DMS114 treated with DMSO at 0.1 percent for 48 hours (cell line): Measurements from ENCODE around the gene PROK2.

Experiments
- DNase-seq: peaks from one replicate; lab custom pipeline; 2025; ENCODE audit not compliant: unreplicated experiment; lab: John Stamatoyannopoulos, UW

The PROK2 gene

GRCh38 chr3:71784914-71785531, at the start of gene PROK2:
Gene PROK2, minus strand, starts transcription at chr3:71785148. Its CDS starts 96 bp downstream, at chr3:71785052.
- no peak for DNase-seq

- no peak for DNase-seq
These were observed 46.7 kb upstream of the PROK2 start for GRCh38 chr3:71831599-71831998.

DNA sequence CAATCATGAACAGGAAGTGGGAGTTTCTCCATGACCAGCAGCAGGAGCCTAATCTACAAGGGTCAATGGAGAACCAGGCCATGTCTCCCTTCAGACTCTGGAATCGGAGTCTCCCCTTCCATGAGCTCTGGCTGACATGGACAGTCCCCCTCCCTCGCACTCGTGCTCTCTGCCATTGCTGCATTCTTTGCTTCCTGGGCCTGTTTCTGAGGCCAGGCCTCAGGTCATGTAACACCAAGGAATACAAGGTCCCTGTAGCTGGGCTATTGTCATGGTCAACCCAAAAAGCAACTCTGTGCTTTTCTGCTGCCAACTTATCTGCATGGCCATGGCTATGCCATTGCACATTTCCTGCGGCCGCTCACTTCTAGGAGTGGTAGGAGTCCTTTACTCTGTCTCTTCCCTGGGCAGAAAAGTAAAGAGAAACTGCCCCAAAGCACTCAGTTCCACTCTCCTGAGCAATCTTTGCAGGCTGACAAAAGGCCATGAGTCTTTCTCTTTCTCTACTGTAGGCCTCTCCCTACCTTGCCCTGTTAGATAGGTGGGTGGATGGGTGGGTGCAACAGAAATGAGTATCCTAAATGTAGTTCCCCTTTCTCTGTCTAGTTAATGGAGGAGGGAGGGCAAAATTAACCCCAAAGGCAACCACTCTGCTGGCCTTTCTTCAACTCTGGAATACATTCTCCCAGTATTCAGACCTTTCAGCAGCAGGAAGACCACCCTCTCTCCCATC, 40.8 kb upstream of the PROK2 start:
- DNase-seq, result no peak

- DNase-seq, result no peak
These were observed 36.2 kb upstream of the PROK2 start for GRCh38 chr3:71821116-71821515.

DNA sequence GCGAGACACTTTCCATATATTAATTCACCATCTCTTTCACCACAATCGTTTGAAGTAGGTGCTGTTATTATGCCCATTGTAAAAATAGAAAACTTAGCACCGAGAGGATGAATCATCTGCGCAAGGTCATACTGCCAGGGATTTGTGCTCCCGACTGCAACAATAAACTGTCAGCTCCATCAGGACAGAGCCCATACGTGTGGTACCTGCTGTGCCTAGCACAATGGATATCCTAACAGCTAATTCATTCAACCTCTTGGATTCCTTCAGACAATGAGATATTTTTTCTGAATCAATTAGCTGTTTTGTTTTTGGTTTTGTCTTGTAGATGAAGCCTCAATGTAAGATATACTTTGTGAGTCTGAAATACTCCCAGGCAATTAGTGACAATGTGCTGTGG, 32.3 kb upstream of the PROK2 start:
- DNase-seq, result no peak

DNA sequence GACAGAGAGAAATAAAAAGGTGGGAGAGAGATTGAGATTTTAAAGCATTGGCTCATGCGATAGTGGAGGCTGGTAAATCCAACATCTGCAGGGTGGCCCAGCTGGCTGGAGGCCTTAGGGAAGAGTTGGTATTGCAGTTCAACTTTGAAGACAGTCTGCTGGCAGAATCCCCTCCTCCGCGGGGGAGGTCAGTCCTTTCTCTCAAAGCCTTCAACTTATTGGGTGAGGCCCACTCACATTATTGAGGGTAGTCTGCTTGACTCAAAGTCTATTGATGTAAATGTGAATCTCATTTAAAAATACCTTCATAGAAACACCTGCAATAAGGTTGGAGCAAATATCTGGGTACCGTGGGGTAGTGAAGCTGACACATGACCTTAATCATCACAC, 31.8 kb upstream of the PROK2 start:
- DNase-seq, result no peak

DNA sequence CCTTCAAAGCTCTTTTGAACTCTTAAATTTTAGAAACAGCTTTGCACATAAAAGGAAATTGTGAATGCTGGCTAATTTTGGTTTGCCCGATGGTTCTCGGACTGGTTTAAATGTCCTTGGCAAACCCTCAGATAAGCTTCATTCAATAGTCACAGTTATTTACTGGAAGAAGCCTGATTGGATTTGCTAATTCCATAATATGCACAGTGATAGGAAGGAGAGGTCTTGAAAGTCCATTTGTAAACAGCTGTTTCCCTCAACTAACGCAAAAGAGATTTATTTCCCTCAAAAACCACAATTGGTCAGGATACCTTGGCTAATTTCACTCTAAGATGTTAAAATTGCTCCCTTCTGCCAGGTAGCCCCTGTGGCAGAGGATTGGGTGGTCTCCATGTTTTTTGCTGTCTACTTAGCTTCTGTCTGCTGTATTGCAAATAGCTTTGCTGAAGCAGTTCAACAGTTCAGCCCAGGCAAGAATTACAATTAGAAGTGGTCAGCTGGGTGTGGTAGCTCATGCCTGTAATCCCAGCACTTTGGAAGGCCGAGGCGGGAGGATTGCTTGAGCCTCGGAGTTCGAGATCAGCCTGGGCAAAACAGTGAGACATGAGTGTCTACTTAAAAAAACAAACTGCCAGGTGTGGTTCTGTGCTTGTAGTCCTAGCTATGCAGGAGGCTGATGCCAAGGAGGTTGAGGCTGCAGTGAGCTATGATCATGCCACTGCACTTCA, 30.6 kb upstream of the PROK2 start:
- no peak for DNase-seq

GRCh38 chr3:71813704-71814103, 28.8 kb upstream of the PROK2 start:
- no peak for DNase-seq

GRCh38 chr3:71813073-71813472, 28.1 kb upstream of the PROK2 start:
- no peak for DNase-seq

DNA sequence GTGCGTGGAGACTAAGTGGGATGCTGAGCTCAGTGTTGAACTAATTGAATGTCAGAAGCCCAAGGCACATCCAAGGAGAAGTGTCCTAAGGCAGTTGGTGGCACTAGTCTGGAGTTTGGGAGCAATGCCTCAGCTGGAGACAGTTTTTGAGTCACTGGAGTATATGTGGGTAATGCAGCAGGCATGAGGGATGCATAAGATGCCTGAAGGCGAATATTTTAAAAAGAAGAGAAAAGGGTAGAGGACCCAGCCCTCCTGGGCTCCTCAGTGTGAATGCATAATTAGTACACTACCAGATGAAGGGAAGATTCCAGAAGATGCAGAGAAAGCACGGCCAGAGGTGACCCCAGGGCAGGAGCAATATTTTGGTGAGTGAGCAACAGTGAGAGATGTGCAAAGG, 25.1 kb upstream of the PROK2 start:
- no peak for DNase-seq

GRCh38 chr3:71809321-71810026, 24.5 kb upstream of the PROK2 start:
- DNase-seq, result no peak

- no peak for DNase-seq
These were observed 21.8 kb upstream of the PROK2 start for GRCh38 chr3:71806736-71807135.

DNA sequence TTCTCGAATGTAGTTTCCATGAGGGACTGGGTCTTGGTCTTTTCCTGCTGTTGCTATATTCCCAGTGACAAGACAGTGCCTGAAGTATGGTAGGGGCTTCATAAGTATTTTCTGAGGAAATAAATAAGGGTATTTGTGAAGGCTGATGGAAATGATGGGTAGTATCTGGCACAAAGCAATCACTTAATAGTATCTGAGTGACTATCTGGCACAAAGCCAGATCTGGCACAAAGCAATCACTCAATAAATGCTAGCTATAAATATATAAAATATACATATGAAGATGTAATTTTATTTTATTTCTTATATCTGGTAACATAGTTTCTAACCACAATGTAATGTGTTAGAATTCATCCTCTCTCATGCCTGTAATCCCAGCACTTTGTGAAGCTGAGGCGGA, 20.7 kb upstream of the PROK2 start:
- no peak for DNase-seq

DNA sequence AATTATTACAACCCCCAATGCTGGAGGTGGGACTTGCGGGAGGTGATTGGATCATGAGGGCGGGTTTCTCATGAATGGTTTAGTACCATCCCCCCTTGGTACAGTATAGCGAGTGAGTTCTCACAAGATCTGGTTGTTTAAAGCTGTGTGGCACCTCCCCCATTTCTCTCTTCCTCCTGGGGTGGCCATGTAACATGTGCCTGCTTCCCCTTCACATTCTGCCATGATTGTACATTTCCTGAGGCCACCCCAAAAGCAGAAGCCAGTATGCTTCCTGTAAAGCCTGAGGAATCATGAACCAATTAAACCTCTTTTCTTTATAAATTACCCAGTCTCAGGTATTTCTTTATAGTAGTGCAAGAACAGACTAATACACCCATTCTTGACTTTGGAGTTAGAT, 20.3 kb upstream of the PROK2 start:
- no peak for DNase-seq

- no peak for DNase-seq
These were observed 18.3 kb upstream of the PROK2 start for GRCh38 chr3:71803248-71803647.

GRCh38 chr3:71801986-71802385, 17.0 kb upstream of the PROK2 start:
- no peak for DNase-seq

DNA sequence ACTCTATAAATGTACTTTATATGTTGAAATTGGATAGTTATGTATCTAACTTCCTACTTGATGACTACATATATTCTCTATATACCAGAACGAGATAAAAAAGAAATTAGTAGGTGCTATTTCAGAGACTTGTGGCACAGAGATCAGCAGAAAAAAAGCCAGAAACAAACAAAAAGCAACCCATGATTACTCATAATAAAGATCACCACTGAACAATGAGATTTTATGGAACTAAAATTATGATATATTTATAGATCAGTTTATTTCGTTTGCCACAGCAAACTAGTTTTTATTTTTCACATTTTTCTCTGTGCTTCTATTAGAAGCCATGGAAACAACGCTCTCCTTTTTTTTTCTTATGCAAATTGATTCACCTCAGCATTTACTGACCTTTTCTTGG, 15.1 kb upstream of the PROK2 start:
- DNase-seq, result no peak

- DNase-seq, result no peak
These were observed 12.5 kb upstream of the PROK2 start for GRCh38 chr3:71797455-71797854.

- DNase-seq, result no peak
These were observed 11.3 kb upstream of the PROK2 start for GRCh38 chr3:71796290-71796689.

DNA sequence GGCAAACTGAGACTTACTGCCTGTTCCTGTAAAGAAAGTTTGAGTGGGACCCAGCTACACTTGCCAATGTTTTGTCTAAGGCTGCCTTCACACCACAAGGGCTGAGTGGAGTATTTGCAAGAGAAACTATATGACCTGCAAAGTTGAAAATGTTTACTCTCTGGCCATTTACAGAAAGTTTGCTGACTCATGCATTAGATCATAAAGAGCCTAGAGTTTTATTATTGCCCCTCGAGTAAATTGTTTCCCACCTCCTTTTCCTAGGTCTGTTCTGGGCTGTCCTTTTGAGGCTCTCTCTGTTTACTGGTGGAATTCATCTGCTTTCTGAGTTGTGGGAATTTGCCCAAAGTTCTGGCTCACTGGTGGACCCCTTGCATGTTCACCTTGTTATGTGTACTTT, 6.7 kb upstream of the PROK2 start:
- DNase-seq, result no peak

DNA sequence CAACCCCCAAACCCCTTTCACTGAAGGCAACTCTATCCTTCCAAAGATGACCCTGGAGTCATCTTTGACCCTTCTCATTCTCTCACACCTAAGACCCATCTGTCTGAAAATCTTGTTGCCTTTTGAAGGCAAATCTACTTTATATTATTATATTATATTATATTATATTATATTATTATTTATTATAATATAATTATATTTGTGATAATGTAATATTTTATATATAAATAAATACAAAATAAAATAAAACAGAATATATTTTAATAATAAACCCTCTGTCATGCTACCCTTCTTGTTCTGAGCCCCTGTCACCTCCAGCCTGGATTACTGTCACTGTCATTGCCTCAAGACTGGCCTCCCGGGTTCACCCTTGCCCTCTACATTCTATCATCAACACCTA, 5.0 kb upstream of the PROK2 start:
- DNase-seq, result no peak
